Measurements from ENCODE around the gene SLC10A6.

The SLC10A6 gene

GRCh38 chr4:86837691-86838503 is 11.3 kb downstream of the SLC10A6 start:
- H3K36me3 ChIP-seq (ENCODE audit: insufficient read depth): no peaks in the 10 kb centered on the region
- H3K4me1 ChIP-seq (ENCODE audit: low read depth, poor library complexity, severe bottlenecking): no peaks in the 10 kb centered on the region
- no peak overlapping the region for H2AFZ ChIP-seq (ENCODE audit: low read depth)
- H3K9ac ChIP-seq: no peak overlapping the region
- H3K27me3 ChIP-seq (ENCODE audit: insufficient read depth, low read depth): no peaks in the 10 kb centered on the region
- no peaks in the 10 kb centered on the region for H4K20me1 ChIP-seq (ENCODE audit: insufficient read depth)
- no peak for TF ChIP-seq CTCF (conservative IDR thresholded peaks at IDR 0.05; ENCODE audit: low read depth, low read length)
- no peaks in the 10 kb centered on the region for H3K79me2 ChIP-seq (ENCODE audit: insufficient read depth, low read depth)
- no peak overlapping the region for H3K4me2 ChIP-seq
- no peak overlapping the region for H3K27ac ChIP-seq
- H3K4me3 ChIP-seq (IDR thresholded peaks at IDR 0.05; ENCODE audit: insufficient read depth, low read depth, low read length): no peak overlapping the region

- no peak overlapping the region for H3K4me3 ChIP-seq (IDR thresholded peaks at IDR 0.05; ENCODE audit: insufficient read depth, low read depth, low read length)
- H3K9ac ChIP-seq: no peak overlapping the region
- H3K27me3 ChIP-seq (ENCODE audit: insufficient read depth, low read depth): no peaks in the 10 kb centered on the region
- H3K79me2 ChIP-seq (ENCODE audit: insufficient read depth, low read depth): no peaks in the 10 kb centered on the region
- no peaks in the 10 kb centered on the region for H3K36me3 ChIP-seq (ENCODE audit: insufficient read depth)
- no peaks in the 10 kb centered on the region for H3K4me1 ChIP-seq (ENCODE audit: low read depth, poor library complexity, severe bottlenecking)
- H3K27ac ChIP-seq: no peak overlapping the region
- H4K20me1 ChIP-seq (ENCODE audit: insufficient read depth): no peaks in the 10 kb centered on the region
- TF ChIP-seq CTCF (conservative IDR thresholded peaks at IDR 0.05; ENCODE audit: low read depth, low read length): no peak
- no peak overlapping the region for H3K4me2 ChIP-seq
- no peak overlapping the region for H2AFZ ChIP-seq (ENCODE audit: low read depth)
Observed at GRCh38 chr4:86835677-86836076, 13.5 kb downstream of the SLC10A6 start.

- no peak overlapping the region for H3K4me3 ChIP-seq (IDR thresholded peaks at IDR 0.05; ENCODE audit: insufficient read depth, low read depth, low read length)
- H2AFZ ChIP-seq (ENCODE audit: low read depth): no peak overlapping the region
- no peaks in the 10 kb centered on the region for H3K4me1 ChIP-seq (ENCODE audit: low read depth, poor library complexity, severe bottlenecking)
- H3K36me3 ChIP-seq (ENCODE audit: insufficient read depth): no peaks in the 10 kb centered on the region
- TF ChIP-seq CTCF (conservative IDR thresholded peaks at IDR 0.05; ENCODE audit: low read depth, low read length): no peak
- H4K20me1 ChIP-seq (ENCODE audit: insufficient read depth): no peaks in the 10 kb centered on the region
- H3K79me2 ChIP-seq (ENCODE audit: insufficient read depth, low read depth): no peaks in the 10 kb centered on the region
- H3K9ac ChIP-seq: no peak overlapping the region
- H3K4me2 ChIP-seq: no peak overlapping the region
- no peak overlapping the region for H3K27ac ChIP-seq
- H3K27me3 ChIP-seq (ENCODE audit: insufficient read depth, low read depth): no peaks in the 10 kb centered on the region
Observed at GRCh38 chr4:86834901-86835300, 14.3 kb downstream of the SLC10A6 start.

GRCh38 chr4:86833615-86834014 is 15.6 kb downstream of the SLC10A6 start:
- no peak overlapping the region for H3K27ac ChIP-seq

More at GRCh38 chr4:86833615-86834014, 15.6 kb downstream of the SLC10A6 start:
- Histone ChIP-seq H3K79me2 (ENCODE audit: insufficient read depth, low read depth) (no peaks in the 10 kb centered on the region), H2AFZ (ENCODE audit: low read depth) (no peak overlapping the region), H3K36me3 (ENCODE audit: insufficient read depth) (no peaks in the 10 kb centered on the region), H3K4me3 (IDR thresholded peaks at IDR 0.05; ENCODE audit: insufficient read depth, low read depth, low read length) (no peak overlapping the region), H3K4me1 (ENCODE audit: low read depth, poor library complexity, severe bottlenecking) (no peaks in the 10 kb centered on the region), H3K9ac (no peak overlapping the region), H3K27me3 (ENCODE audit: insufficient read depth, low read depth) (no peaks in the 10 kb centered on the region), H4K20me1 (ENCODE audit: insufficient read depth) (no peaks in the 10 kb centered on the region), H3K4me2 (no peak overlapping the region)
- no peak for TF ChIP-seq CTCF (conservative IDR thresholded peaks at IDR 0.05; ENCODE audit: low read depth, low read length)

Data from KMS-11 (cell line).